SK-N-SH (cell line): ENCODE measurements around the gene NKX2-3. TPM values are rescaled to one million over a fixed set of nuclear protein-coding genes. Genes with fewer than 3 reads are reported as not detected.

ENCODE experiments used
- CTCF ChIA-PET: fragments of 300-600, 350-600 bp; formaldehyde crosslinking; extraction: SDS; loops from one replicate; lab custom pipeline; 2021; lab: Yijun Ruan, JAX
- POLR2A ChIA-PET: fragments of 350-600 bp; sonication (Branson Sonifier 250); formaldehyde crosslinking; extraction: SDS; loops from one replicate; lab custom pipeline; 2020; ENCODE audit warnings: antibody characterized with exemption, inconsistent platforms; lab: Yijun Ruan, JAX
- DNase-seq: peaks from one replicate; pipeline ENCODE4 v3.0.0; 2012
- H2AFZ ChIP-seq: fragments of 200-600 bp; sonication (generic); 2 replicates; pipeline ENCODE4 v1.8.1; 2016; ENCODE audit warnings: antibody characterized with exemption, mild to moderate bottlenecking, low read depth
- H3F3A ChIP-seq: fragments of 200-600 bp; sonication (generic); replicated peaks from 2 replicates; pipeline ENCODE3; 2016; ENCODE audit warnings: antibody characterized with exemption, mild to moderate bottlenecking; ENCODE audit not compliant: insufficient read depth
- H3K27ac ChIP-seq, 2 experiments: fragments of 200-500 bp in 1 of 2; fragments of 200-600 bp in 1 of 2; sonication (Bioruptor generic) in 1 of 2; sonication (generic), shearing (Covaris generic) in 1 of 2; 2 replicates each; pipeline versions ENCODE4 v1.5.1 to v1.6.1; 2014 to 2016; ENCODE audit warnings: low read depth in 2 of 2, inconsistent platforms in 1 of 2, low read length in 1 of 2, mild to moderate bottlenecking in 1 of 2, mixed read lengths in 1 of 2
- H3K27me3 ChIP-seq: fragments of 200-600 bp; sonication (generic), shearing (Covaris generic); 2 replicates; pipeline ENCODE4 v1.6.1; 2016; ENCODE audit warnings: mixed run types; ENCODE audit not compliant: insufficient read depth
- H3K36me3 ChIP-seq, 2 experiments: fragments of 200-500 bp in 1 of 2; fragments of 200-600 bp in 1 of 2; sonication (Bioruptor generic) in 1 of 2; sonication (generic) in 1 of 2; replicated peaks in 1 of 2; 2 replicates each; pipeline versions ENCODE3 to v1.5.1; 2014 to 2016; ENCODE audit warnings: low read length in 1 of 2, mild to moderate bottlenecking in 1 of 2; ENCODE audit not compliant: insufficient read depth in 2 of 2, control insufficient read depth in 1 of 2
- H3K4me1 ChIP-seq, 2 experiments: fragments of 200-500 bp in 1 of 2; fragments of 200-600 bp in 1 of 2; sonication (Bioruptor generic) in 1 of 2; sonication (generic), shearing (Covaris generic) in 1 of 2; 2 replicates each; pipeline versions ENCODE4 v1.5.1 to v1.6.1; 2014 to 2016; ENCODE audit warnings: low read depth in 1 of 2, low read length in 1 of 2, mixed run types in 1 of 2; ENCODE audit not compliant: insufficient read depth in 2 of 2, control insufficient read depth in 1 of 2
- H3K4me2 ChIP-seq: fragments of 200-600 bp; sonication (generic), shearing (Covaris generic); 2 replicates; pipeline ENCODE4 v1.6.1; 2017; ENCODE audit warnings: mixed run types
- H3K4me3 ChIP-seq, 2 experiments: fragments of 200-500 bp in 1 of 2; fragments of 200-600 bp in 1 of 2; sonication (Bioruptor generic) in 1 of 2; sonication (generic), shearing (Covaris generic) in 1 of 2; 2 replicates each; pipeline versions ENCODE4 v1.5.1 to v1.8.1; 2014 to 2016; ENCODE audit warnings: low read depth in 2 of 2, inconsistent platforms in 1 of 2, low read length in 1 of 2, mild to moderate bottlenecking in 1 of 2, mixed read lengths in 1 of 2, moderate library complexity in 1 of 2
- H3K79me2 ChIP-seq: fragments of 200-600 bp; sonication (generic); 2 replicates; pipeline ENCODE4 v1.8.1; 2017; ENCODE audit warnings: mild to moderate bottlenecking; ENCODE audit not compliant: insufficient read depth
- H3K9ac ChIP-seq: fragments of 200-600 bp; sonication (generic); 2 replicates; pipeline ENCODE4 v1.6.1; 2017; ENCODE audit warnings: mixed run types
- H3K9me2 ChIP-seq: fragments of 200-600 bp; sonication (generic); 2 replicates; pipeline ENCODE4 v1.6.1; 2017; ENCODE audit warnings: mixed run types
- H3K9me3 ChIP-seq: fragments of 200-600 bp; sonication (generic); 2 replicates; pipeline ENCODE4 v1.6.1; 2017; ENCODE audit warnings: mixed run types, mild to moderate bottlenecking, moderate library complexity
- H4K20me1 ChIP-seq: fragments of 200-600 bp; sonication (generic); 2 replicates; pipeline ENCODE4 v1.6.1; 2017; ENCODE audit warnings: mild to moderate bottlenecking, mixed run types; ENCODE audit not compliant: insufficient read depth
- CHD2 ChIP-seq: fragments of 150-350 bp; IDR thresholded peaks from 2 replicates; pipeline ENCODE4 v1.6.1; 2018; ENCODE audit warnings: low read length; ENCODE audit not compliant: partially characterized antibody
- CTCF ChIP-seq: fragments of 200-600 bp; sonication (generic); IDR thresholded peaks from 2 replicates; pipeline ENCODE4 v1.6.1; 2017; ENCODE audit warnings: antibody characterized with exemption, mild to moderate bottlenecking, moderate library complexity
- ELF1 ChIP-seq: IDR thresholded peaks from 2 replicates; pipeline ENCODE4 v1.4.0; 2012
- EP300 ChIP-seq, 2 experiments: IDR thresholded peaks; 2 replicates each; pipeline versions ENCODE4 v1.4.0 to v1.6.1; 2012; ENCODE audit warnings: borderline replicate concordance in 1 of 2, low read depth in 1 of 2, low read length in 1 of 2
- EZH2phosphoT487 ChIP-seq: fragments of 200-600 bp; sonication (generic); IDR thresholded peaks from 2 replicates; pipeline ENCODE4 v1.6.1; 2017; ENCODE audit warnings: low read depth, mixed run types, mild to moderate bottlenecking, antibody characterized with exemption, moderate library complexity, borderline replicate concordance
- FOSL2 ChIP-seq: IDR thresholded peaks from 2 replicates; pipeline ENCODE4 v1.4.0; 2012; ENCODE audit warnings: low read depth, mild to moderate bottlenecking, moderate library complexity, borderline replicate concordance
- FOXM1 ChIP-seq: IDR thresholded peaks from 2 replicates; pipeline ENCODE4 v1.4.0; 2012; ENCODE audit warnings: low read depth, mild to moderate bottlenecking
- GABPA ChIP-seq: IDR thresholded peaks from 2 replicates; pipeline ENCODE4 v1.4.0; 2012; ENCODE audit warnings: low read depth, mild to moderate bottlenecking
- GATA2 ChIP-seq: sonication (generic); formaldehyde crosslinking; IDR thresholded peaks from 2 replicates; pipeline ENCODE4 v1.5.0; 2020; ENCODE audit warnings: mild to moderate bottlenecking, missing genetic modification reagents
- NFIC ChIP-seq: IDR thresholded peaks from 2 replicates; pipeline ENCODE4 v1.4.0; 2012; ENCODE audit warnings: borderline replicate concordance
- PBX3 ChIP-seq: IDR thresholded peaks from 2 replicates; pipeline ENCODE4; 2012
- POLR2AphosphoS5 ChIP-seq: IDR thresholded peaks from 2 replicates; pipeline ENCODE4 v1.6.1; 2012; ENCODE audit warnings: low read depth, low read length
- RAD21 ChIP-seq: IDR thresholded peaks from 2 replicates; pipeline ENCODE4 v1.6.1; 2012; ENCODE audit warnings: mild to moderate bottlenecking, low read length
- RCOR1 ChIP-seq: fragments of 150-350 bp; IDR thresholded peaks from 2 replicates; pipeline ENCODE4 v1.6.1; 2017; ENCODE audit warnings: antibody characterized with exemption, low read length
- RFX5 ChIP-seq: IDR thresholded peaks from 2 replicates; pipeline ENCODE4 v1.6.1; 2012; ENCODE audit warnings: mild to moderate bottlenecking, improper control_type of control experiment, low read length
- RXRA ChIP-seq: IDR thresholded peaks from 2 replicates; pipeline ENCODE4 v1.4.0; 2012; ENCODE audit warnings: low read depth, mild to moderate bottlenecking, borderline replicate concordance
- TAF1 ChIP-seq: IDR thresholded peaks from 2 replicates; pipeline ENCODE4 v1.6.1; 2012; ENCODE audit warnings: low read depth, mild to moderate bottlenecking, low read length, moderate library complexity, borderline replicate concordance
- USF2 ChIP-seq: fragments of 150-350 bp; IDR thresholded peaks from 2 replicates; pipeline ENCODE4 v1.6.1; 2017; ENCODE audit warnings: antibody characterized with exemption, low read length, low read depth, borderline replicate concordance
- YY1 ChIP-seq: IDR thresholded peaks from 2 replicates; pipeline ENCODE4 v1.4.0; 2012; ENCODE audit warnings: low read depth, mild to moderate bottlenecking
- WGBS: methylation state at CpG from one replicate; pipeline ENCODE4 v1.1.6; 2017; ENCODE audit warnings: low lambda C conversion rate; 5-methylcytosine and 5-hydroxymethylcytosine counted together
- polyA plus RNA-seq, 3 experiments: library from polyadenylated mRNA; depleted of rRNA; stranded (reverse); fragments of >200 nt; gene quantifications; 2 replicates each; pipeline ENCODE4 v1.2.3, GENCODE V29; 2012
- TF ChIP-seq, protein P1 (sequence below): fragments of 150-350 bp; IDR thresholded peaks from 2 replicates; pipeline ENCODE4 v1.6.1; 2016; ENCODE audit warnings: mild to moderate bottlenecking, low read depth, low read length

Gene NKX2-3
- polyA plus RNA-seq, 1 of the 3 experiments (the other 2 are of a cell fraction): not detected

- Histone ChIP-seq H3K27me3 (peaks cover 95% of the 10 kb centered on the region), H3K9me2 (no peaks in the 10 kb centered on the region)
- CTCF ChIA-PET: interaction anchor here (1.1 to 1.4 kb wide), 2 partner anchors 22 to 54 kb away, joined by 5 read pairs; no protein-coding TSS in a partner anchor
Measured at GRCh38 chr10:99537989-99538917, 5.5 kb downstream of the NKX2-3 start.

DNA sequence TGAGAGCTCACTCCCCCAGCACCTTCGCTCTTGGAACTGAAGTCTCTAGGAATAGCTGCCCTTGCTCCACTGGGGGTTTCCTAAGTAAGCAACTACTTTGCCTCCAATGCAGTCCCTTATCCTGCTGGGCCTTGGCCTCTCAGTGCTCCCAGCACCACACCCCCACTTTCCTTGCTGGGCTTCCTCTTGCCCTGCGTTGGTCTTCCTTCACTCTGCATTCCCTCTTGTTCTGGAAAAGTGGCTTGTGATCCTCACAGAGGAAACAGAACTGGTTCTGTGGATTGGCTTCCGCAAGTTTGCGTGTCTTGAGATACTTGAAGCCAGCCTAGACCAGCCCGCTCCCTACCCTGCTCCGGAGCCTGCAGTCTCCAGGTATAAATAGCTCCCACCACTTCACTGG, 6.4 kb downstream of the NKX2-3 start:
- Histone ChIP-seq H4K20me1 (no peaks in the 10 kb centered on the region; the same call in 1 of the 2 replicates), H3F3A (no peaks in the 10 kb centered on the region), H2AFZ (no peak overlapping the region), H3K9me2 (no peaks in the 10 kb centered on the region), H3K9me3 (no peaks in the 10 kb centered on the region), H3K27me3 (peaks cover 92% of the 10 kb centered on the region), H3K79me2 (no peaks in the 10 kb centered on the region), H3K4me3 (no peak overlapping the region), H3K27ac (no peak overlapping the region), H3K4me2 (no peak overlapping the region), H3K9ac (no peak overlapping the region), H3K4me1 (no peaks in the 10 kb centered on the region; a peak in 1 of 4 replicates), H3K36me3 (no peaks in the 10 kb centered on the region)
- CTCF ChIA-PET: interaction anchor here (1.1 to 1.4 kb wide), 3 partner anchors 21 to 147 kb away, joined by 5 to 6 read pairs (median 5); no protein-coding TSS in a partner anchor
- TF ChIP-seq RCOR1: no peak
- no peak for TF ChIP-seq RXRA
- no peak for TF ChIP-seq YY1
- TF ChIP-seq, protein P1, sequence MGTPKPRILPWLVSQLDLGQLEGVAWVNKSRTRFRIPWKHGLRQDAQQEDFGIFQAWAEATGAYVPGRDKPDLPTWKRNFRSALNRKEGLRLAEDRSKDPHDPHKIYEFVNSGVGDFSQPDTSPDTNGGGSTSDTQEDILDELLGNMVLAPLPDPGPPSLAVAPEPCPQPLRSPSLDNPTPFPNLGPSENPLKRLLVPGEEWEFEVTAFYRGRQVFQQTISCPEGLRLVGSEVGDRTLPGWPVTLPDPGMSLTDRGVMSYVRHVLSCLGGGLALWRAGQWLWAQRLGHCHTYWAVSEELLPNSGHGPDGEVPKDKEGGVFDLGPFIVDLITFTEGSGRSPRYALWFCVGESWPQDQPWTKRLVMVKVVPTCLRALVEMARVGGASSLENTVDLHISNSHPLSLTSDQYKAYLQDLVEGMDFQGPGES: no peak
- TF ChIP-seq POLR2AphosphoS5: no peak
- TF ChIP-seq FOSL2: no peak
- TF ChIP-seq PBX3: no peak
- no peak for TF ChIP-seq ELF1
- TF ChIP-seq EP300 (IDR thresholded peaks at IDR 0.05; ENCODE audit: borderline replicate concordance in 1 of 2, low read depth in 1 of 2, low read length in 1 of 2): no peak
- TF ChIP-seq RFX5: no peak
- TF ChIP-seq GATA2 (CRISPR knock-in tag): no peak
- no peak for TF ChIP-seq USF2
- no peak for TF ChIP-seq GABPA
- no peak for TF ChIP-seq NFIC
- no peak for TF ChIP-seq FOXM1
- no peak for TF ChIP-seq RAD21
- no peak for TF ChIP-seq TAF1
- no peak for TF ChIP-seq CTCF
- no peak for DNase-seq
- 55% methylated on average over 6 of the region's 6 CpGs for WGBS
- POLR2A ChIA-PET: no interaction called here

More at GRCh38 chr10:99537989-99538917, 5.5 kb downstream of the NKX2-3 start:
- no peak overlapping the region for H2AFZ ChIP-seq
- H3K27ac ChIP-seq: no peak overlapping the region
- H3K9ac ChIP-seq: no peak overlapping the region
- H3K79me2 ChIP-seq: no peaks in the 10 kb centered on the region
- H3K4me2 ChIP-seq: no peak overlapping the region
- H3K4me1 ChIP-seq: no peaks in the 10 kb centered on the region; a peak in 1 of 4 replicates
- no peaks in the 10 kb centered on the region for H3K36me3 ChIP-seq
- H3F3A ChIP-seq: no peaks in the 10 kb centered on the region
- no peaks in the 10 kb centered on the region; the same call in 1 of the 2 replicates for H4K20me1 ChIP-seq
- no peak overlapping the region for H3K4me3 ChIP-seq
- H3K9me3 ChIP-seq: no peaks in the 10 kb centered on the region
- 21% methylated on average over 9 of the region's 10 CpGs for WGBS
- peak; percentile 21 for DNase-seq
- TF ChIP-seq CHD2: no peak
- peak; percentile 88; the same call in 1 of the 2 replicates for TF ChIP-seq EZH2phosphoT487
- POLR2A ChIA-PET: no interaction called here
